RWPE1 (cell line): Measurements from ENCODE around the gene RNF141.

Source experiments
- CTCF ChIA-PET: fragments of 350-600 bp; sonication (Branson Sonifier 250); formaldehyde crosslinking; extraction: SDS; loops from one replicate; lab custom pipeline; 2021; lab: Yijun Ruan, JAX
- POLR2A ChIA-PET: fragments of 400-600 bp; formaldehyde crosslinking; extraction: SDS; loops from one replicate; lab custom pipeline; 2020; ENCODE audit warnings: antibody characterized with exemption; ENCODE audit not compliant: low non-redundant PET; lab: Yijun Ruan, JAX
- DNase-seq: peaks from one replicate; pipeline ENCODE4 v3.0.0; 2012; ENCODE audit warnings: low spot score
- H3K27ac ChIP-seq: fragments of 450-650 bp; 2 replicates; pipeline ENCODE4 v1.5.1; 2017
- TF ChIP-seq, protein P1 (sequence below): fragments of 450-650 bp; conservative IDR thresholded peaks from 2 replicates; pipeline ENCODE4 v1.5.1; 2017; ENCODE audit warnings: low read depth, mild to moderate bottlenecking

RNF141 gene

DNA sequence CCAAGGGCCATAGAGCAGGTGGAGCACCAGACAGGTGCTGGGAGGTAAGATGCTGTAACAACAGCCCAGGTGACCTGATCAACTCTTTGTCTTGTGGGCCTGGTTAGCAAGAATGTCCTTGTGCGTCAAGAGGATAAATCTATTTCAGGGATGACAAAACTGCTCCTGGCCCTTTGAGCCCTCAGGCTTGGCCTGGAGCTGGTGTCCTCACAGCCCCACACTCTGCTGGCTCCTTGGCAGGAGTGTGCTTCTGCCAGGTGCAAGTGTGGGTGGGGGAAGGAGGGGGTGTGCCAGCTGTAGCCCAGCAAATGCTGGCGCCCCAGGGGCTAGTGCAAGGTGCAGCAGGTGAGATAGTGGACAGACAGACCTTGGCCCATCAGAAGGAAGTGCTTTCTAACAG is 66.4 kb downstream of the RNF141 start:
- H3K27ac ChIP-seq: no peak overlapping the region
- DNase-seq: no peak
- TF ChIP-seq, protein P1, sequence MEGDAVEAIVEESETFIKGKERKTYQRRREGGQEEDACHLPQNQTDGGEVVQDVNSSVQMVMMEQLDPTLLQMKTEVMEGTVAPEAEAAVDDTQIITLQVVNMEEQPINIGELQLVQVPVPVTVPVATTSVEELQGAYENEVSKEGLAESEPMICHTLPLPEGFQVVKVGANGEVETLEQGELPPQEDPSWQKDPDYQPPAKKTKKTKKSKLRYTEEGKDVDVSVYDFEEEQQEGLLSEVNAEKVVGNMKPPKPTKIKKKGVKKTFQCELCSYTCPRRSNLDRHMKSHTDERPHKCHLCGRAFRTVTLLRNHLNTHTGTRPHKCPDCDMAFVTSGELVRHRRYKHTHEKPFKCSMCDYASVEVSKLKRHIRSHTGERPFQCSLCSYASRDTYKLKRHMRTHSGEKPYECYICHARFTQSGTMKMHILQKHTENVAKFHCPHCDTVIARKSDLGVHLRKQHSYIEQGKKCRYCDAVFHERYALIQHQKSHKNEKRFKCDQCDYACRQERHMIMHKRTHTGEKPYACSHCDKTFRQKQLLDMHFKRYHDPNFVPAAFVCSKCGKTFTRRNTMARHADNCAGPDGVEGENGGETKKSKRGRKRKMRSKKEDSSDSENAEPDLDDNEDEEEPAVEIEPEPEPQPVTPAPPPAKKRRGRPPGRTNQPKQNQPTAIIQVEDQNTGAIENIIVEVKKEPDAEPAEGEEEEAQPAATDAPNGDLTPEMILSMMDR: no peak
- ChIA-PET CTCF (interaction anchor here (0.6 kb wide), 1 partner anchor 31 kb away, joined by 3 read pairs; no protein-coding TSS in a partner anchor), POLR2A (no interaction called here)

DNA sequence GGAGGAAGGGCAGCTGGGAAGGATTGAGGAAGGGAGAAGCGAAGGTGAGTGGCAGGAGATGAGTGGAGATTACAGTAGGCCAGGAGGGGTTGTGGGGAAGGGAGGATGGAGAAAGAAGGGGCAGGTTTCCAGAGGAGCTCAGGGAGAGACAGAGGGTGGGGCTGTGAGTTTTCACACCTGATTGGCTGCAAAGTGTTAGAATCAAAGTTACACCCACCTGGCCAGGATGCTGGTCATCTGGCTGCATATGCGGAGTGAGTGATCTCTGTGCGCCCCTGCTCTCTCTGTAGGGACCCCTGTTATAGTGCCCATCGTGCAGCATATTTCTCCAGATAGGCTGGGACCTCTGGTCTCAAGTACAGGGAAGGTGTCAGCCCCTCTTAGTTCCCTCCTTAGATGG is 67.6 kb downstream of the RNF141 start:
- DNase-seq: no peak
- POLR2A ChIA-PET: no interaction called here
- TF ChIP-seq, protein P1: no peak
- H3K27ac ChIP-seq: no peak overlapping the region
- CTCF ChIA-PET: interaction anchor here (0.6 kb wide), 1 partner anchor 21 kb away, joined by 3 read pairs; no protein-coding TSS in a partner anchor

DNA sequence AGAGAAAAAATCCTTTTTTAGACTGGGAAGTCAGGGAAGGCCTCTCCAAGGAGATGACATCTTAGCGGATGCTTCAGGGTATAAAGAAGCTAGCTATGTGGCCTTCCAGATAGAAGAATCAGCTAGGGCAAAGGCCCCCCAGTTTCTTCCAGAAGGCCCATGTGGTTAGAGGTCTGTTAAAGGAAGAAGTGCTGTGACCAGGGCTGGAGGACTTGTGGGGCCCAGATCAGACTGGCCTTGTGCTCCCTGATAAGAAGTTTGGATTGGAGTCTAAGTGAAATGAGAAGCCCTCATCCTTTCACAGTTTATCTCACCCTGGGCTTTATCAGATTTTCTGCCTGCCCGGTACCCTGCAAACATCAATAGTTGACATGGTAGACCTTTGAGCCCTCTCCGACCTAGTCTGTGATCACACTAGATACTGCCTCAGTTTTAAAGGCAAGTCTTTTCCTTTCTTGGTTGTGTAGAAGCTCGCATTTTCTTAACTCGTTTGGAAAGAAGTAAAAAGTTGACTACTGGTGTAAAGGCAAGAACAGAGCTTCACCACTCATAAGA is 78.2 kb downstream of the RNF141 start:
- DNase-seq: no peak
- ChIA-PET CTCF (no interaction called here), POLR2A (no interaction called here)
- TF ChIP-seq, protein P1: no peak
- no peak overlapping the region for H3K27ac ChIP-seq
